EH (cell line): ENCODE measurements around the gene PLXDC2.
A peak's percentile ranks its signal among the peaks of the same experiment; 100 is the strongest.

ENCODE experiments used
- DNase-seq: peaks from one replicate; pipeline ENCODE4 v3.0.0-alpha.2; 2015; ENCODE audit warnings: low read depth

The PLXDC2 gene

GRCh38 chr10:19815731-19816410 lies 361 bp upstream of the PLXDC2 start:
- DNase-seq, result no peak

DNA sequence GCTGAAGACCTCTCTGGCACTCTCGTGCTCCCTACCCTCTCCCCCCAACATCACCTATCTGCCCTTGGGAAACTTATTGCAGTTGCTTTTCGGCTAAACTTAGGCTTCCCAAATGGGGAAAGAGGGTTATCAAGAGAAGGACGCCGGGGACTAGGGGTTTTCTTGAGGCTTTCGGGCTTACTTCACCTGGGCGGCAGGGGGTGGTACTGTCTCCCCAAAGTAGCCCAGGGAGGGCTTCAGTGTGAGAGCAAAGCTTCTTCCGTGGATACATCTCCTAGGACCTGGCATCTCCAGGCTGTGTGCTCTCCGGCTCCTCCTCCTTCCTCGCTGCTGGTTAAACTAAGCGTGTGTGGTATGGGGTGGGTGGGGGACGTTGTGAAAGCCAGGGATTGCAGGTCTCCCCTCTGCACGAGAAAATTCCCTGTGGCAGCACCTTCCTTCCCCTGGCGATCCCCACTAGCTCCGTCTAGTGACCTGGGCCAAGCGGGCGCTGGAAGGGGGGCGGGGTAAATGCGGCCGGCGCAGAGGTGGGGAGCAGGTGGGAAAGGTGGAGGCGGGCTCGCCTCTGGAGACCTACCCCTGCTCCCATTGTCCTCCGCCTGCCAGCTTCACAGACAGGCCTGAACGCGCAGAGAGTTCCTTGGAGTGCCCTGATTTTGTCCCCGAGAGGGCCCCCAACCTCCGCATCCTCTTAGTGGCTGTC lies 1.1 kb downstream of the PLXDC2 start:
- DNase-seq, result no peak

DNA sequence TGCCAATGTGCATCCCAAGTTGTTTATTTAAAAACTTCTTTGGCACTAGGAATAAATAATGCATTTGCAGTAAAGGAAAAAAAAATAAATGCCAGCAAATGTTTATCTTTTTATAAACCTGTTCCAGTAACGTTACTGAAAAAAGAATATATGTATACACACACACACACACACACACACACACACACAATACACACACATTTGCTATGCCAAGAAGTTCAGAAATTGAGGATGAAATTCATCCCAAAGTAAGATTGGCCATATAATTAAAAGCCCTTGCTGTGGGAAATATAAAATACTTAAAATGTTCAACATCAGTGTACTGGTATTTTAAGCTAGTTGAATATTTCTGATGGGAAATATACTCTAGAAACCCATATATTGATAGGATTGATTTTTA lies 2.6 kb downstream of the PLXDC2 start:
- DNase-seq, result no peak

GRCh38 chr10:19819419-19820033 lies 3.3 kb downstream of the PLXDC2 start:
- peak; percentile 39 for DNase-seq

DNA sequence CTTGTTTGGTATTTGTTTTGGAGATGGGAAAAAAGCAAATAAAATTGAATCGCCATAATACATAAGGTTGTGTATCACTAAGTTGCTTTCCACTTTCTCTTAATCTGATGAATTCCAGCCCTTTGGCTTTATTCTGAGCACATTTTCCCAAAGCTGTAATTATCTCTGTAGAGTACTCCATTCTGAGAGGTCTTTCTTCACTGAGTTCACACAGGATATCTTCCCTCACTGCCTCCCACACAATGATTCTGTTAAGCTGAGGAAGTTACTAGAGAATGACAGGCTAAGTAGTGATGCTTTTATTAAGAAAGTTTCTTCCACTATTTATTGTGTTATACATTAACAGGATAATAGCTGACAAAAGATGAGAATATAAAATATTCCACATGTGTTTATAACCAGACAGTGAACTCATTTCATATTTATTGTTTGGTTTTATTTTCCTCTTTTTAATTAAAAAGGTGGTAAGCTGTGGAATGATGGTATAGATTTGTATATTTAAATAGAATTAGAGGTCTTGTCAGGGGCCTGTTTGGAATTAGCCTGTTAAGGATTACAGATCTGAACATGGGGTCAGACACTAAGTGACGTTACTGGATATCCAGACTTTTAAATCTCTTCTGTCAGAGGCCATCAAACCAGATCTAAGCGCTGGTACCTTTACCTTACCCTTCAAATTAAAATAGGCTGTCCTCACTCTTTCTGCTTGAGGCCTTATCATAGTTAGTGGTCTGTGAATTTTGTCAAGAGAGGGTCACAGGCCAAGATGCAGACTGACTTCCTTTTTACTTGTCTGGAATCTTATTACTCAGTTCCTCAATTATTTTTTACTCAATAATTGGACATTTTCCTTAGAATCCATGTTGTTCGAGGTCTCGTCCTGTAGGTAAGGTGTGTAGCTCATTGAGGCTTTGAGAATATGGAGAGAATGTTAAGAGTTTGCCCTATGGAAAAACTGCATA lies 8.4 kb downstream of the PLXDC2 start:
- no peak for DNase-seq

- DNase-seq, result no peak
Measured at GRCh38 chr10:19825700-19826099, 9.5 kb downstream of the PLXDC2 start.

GRCh38 chr10:19826712-19827111 lies 10.5 kb downstream of the PLXDC2 start:
- no peak for DNase-seq

DNA sequence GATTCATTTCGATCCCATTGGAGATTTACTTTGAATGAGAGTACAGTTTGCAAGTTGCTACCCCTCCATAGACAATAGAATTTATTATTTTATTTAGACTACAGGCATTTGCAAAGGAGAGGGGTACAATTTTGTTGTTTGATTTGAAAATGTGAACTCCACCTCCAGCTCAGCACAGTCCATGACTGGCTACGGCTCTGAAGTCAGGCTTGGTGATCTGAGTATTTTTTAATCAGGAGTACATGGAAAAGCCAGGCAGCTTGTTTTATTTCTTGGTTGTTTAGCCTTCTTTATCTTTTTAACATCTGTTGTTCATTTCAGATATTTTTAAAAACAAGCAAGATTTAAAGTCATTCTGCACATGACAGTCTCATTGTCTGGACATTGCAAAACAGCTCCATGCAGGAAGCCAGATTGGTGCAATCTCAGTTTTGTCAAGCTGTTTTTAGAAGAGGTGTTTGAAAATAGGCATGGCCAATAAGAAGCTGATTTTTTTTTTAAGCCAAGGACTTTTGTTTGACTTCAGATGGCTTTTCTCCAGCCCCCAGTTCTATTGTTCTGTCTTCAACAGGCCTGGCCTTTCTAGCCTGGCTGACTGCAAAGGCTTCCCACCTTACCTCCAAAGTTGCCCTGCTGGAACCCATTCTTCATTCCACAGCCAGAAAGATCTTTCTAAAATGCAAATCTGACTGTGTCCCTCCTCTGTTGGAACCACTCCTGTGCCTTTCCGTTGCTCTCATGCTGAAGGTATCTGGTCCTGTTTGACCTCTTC lies 12.2 kb downstream of the PLXDC2 start:
- DNase-seq, result no peak

DNA sequence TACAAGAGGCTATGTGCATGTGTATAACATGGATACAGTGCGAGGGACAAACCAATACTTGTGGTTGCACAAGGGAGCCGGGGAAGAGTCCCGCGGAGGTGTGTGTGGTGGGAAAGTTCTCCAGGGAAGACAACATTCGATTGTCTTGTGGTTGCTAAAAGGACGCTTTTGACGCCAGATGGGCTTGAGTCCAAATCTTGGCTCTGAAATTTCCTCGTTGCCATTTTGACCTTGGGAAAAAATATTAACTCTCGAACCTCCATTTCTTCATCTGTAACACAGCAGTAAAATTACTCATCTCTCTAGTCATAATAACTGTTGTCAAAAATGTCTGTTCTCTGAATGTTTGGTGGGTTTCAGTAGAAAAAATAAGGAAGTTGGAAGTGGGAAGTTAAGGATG lies 16.5 kb downstream of the PLXDC2 start:
- no peak for DNase-seq

- DNase-seq, result no peak
Measured at GRCh38 chr10:19833170-19833824, 17.1 kb downstream of the PLXDC2 start.

DNA sequence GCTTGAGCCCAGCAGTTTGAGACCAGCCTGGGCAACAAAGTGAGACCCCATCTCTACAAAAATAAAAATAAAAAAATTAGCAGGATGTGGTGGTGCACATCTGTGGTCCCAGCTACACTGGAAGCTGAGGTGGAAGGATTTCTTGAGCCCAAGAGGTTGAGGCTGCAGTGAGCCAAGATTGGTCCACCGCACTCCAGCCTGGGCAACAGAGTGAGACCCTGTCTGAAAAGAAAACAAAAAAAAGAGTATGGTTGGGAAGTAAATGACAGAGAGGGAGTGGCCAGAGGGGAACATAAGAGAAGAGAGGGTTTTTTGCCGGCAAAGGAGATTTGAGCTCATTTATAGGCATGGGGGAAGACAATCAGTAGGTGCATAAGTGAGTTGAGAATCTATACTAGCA lies 19.7 kb downstream of the PLXDC2 start:
- DNase-seq, result no peak

DNA sequence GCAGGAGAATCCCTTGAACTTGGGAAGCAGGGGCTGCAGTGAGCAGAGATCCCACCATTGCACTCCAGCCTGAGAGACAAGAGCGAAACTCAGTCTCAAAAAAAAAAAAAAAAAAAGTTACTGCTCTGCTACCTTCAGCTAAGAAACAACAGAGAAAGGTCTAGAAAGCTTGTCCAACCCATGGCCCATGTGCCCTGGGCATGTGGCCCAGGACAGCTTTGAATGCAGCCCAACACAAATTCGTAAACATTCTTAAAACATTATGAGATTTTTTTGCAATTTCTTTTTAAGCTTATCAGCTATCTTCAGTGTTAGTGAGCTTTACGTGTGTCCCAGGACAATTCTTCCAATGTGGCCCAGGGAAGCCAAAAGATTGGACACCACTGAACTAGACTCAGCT lies 22.9 kb downstream of the PLXDC2 start:
- DNase-seq, result no peak

GRCh38 chr10:19839552-19839951 lies 23.3 kb downstream of the PLXDC2 start:
- DNase-seq, result no peak

GRCh38 chr10:19840776-19841175 lies 24.5 kb downstream of the PLXDC2 start:
- DNase-seq, result no peak

- no peak for DNase-seq
Measured at GRCh38 chr10:19843487-19843886, 27.3 kb downstream of the PLXDC2 start.

GRCh38 chr10:19845503-19846368 lies 29.5 kb downstream of the PLXDC2 start:
- DNase-seq, result no peak

DNA sequence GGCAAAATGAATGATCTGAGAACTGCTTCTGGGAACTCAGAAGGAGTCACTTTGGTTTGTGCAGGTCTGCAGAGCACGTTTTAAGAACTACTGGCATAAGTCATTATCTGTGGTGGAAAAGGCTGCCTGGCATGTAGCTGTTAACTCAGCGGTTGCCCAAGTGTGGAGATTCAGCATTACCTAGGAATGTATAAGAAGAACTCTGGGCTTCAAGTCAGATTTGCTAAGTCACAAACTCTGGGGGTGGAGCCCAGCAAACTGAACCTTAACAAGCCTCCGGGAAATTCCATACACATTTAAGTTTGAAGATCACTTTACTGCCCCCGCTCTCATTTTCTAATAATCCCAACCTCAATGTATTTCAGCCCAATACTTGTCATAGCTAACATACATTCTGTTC lies 31.1 kb downstream of the PLXDC2 start:
- no peak for DNase-seq

DNA sequence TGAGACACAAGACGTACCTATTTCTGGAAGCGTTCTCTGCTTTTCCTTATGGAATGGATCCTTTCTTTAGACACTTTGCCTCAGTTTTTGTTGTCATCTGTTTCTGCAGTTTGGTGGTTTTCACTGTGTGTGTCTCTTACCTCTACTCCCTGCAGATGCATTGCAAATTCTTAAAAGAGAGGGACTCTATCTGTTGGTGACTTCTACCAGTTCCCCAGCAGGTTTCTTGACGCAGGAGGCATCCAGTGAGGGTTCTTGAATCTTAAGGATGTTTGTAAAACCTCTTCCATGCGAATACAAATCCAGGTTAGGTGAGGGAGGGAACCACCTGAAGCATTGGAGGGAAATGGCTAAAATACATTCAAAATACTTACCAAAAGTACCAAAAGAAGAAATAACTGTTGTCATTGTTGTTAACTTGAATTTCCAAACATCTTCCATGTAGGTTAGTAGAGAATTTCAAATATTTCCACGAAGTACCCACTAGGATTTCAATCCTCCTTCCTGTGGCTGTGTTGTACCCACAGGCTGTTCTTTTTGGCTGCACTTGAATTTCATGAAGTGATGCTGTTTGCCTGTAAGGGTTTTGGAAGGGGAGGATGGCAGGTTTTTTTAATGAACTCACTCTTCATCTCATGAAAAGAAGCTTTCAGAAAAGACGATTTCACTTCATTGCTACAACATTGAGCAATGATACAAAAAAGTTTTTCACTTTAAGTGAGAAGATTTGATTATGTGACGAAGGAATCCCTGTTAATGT lies 32.2 kb downstream of the PLXDC2 start:
- no peak for DNase-seq

DNA sequence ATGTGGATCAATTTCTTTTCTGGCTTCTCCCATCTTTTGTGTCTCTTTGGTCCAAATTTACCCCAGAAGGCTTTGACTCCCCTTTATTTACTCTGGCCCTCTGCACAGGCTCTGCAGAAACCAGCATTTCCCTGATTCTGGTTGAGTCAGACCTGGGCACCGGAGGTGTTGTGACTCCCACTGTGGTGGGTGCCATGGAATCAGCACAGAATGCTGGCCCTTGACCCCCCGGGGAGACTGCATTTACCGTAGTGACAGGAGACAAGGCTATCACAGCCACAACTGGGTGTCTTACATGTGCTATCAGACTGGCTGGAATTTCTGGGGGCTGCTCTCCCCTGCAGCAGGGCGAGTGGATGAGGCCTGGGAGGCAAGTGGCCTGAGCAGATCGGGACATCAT lies 37.6 kb downstream of the PLXDC2 start:
- no peak for DNase-seq
